SK-N-SH treated with all-trans-retinoic acid at 6 μM for 48 hours (cell line): ENCODE measurements around the gene SCLT1.

Experiments used
- ARNTL ChIP-seq: fragments of 450-650 bp; formaldehyde crosslinking; IDR thresholded peaks from 2 replicates; pipeline ENCODE4 v1.5.0; 2020; ENCODE audit warnings: low read depth, mild to moderate bottlenecking, moderate library complexity, borderline replicate concordance
- BACH2 ChIP-seq: fragments of 250-450 bp; sonication (Bioruptor Pico); IDR thresholded peaks from 2 replicates; pipeline ENCODE4 v1.9.0; 2021; ENCODE audit warnings: mild to moderate bottlenecking, borderline replicate concordance
- CSDC2 ChIP-seq: fragments of 250-450 bp; sonication (Bioruptor Pico); IDR thresholded peaks from 2 replicates; pipeline ENCODE4 v1.5.0; 2020; ENCODE audit warnings: mild to moderate bottlenecking, moderate library complexity
- CSRNP3 ChIP-seq: fragments of 250-450 bp; sonication (Bioruptor Pico); IDR thresholded peaks from 2 replicates; pipeline ENCODE4 v1.5.1; 2021; ENCODE audit warnings: mild to moderate bottlenecking, moderate library complexity
- PPARA ChIP-seq: fragments of 250-450 bp; sonication (Bioruptor Pico); IDR thresholded peaks from 2 replicates; pipeline ENCODE4 v1.5.0; 2020; ENCODE audit warnings: mild to moderate bottlenecking, borderline replicate concordance
- RARB ChIP-seq: fragments of 250-450 bp; sonication (Bioruptor Pico); IDR thresholded peaks from 2 replicates; pipeline ENCODE4 v1.8.0; 2021; ENCODE audit warnings: mild to moderate bottlenecking, moderate library complexity
- SNAI2 ChIP-seq: fragments of 250-450 bp; sonication (Bioruptor Pico); IDR thresholded peaks from 2 replicates; pipeline ENCODE4 v1.5.0; 2020; ENCODE audit warnings: mild to moderate bottlenecking, moderate library complexity
- TCF4 ChIP-seq: fragments of 250-450 bp; sonication (Bioruptor Pico); IDR thresholded peaks from 2 replicates; pipeline ENCODE4 v1.8.0; 2021; ENCODE audit warnings: mild to moderate bottlenecking, moderate library complexity, borderline replicate concordance
- ZFP3 ChIP-seq: fragments of 250-450 bp; sonication (Bioruptor Pico); IDR thresholded peaks from 2 replicates; pipeline ENCODE4 v1.5.0; 2020; ENCODE audit warnings: mild to moderate bottlenecking, moderate library complexity
- ZNF565 ChIP-seq: fragments of 450-650 bp; formaldehyde crosslinking; conservative IDR thresholded peaks from 2 replicates; pipeline ENCODE4 v1.5.0; 2020; ENCODE audit warnings: low read depth, mild to moderate bottlenecking, moderate library complexity

- no peak for TF ChIP-seq BACH2
- TF ChIP-seq RARB = no peak
- TF ChIP-seq CSDC2 = no peak
- no peak for TF ChIP-seq ARNTL
- no peak for TF ChIP-seq CSRNP3 (CRISPR knock-in tag)
- TF ChIP-seq ZFP3 = no peak
- no peak for TF ChIP-seq SNAI2 (CRISPR knock-in tag)
- TF ChIP-seq TCF4 = no peak; the same call in 1 of the 2 replicates
- no peak for TF ChIP-seq PPARA (CRISPR knock-in tag)
- TF ChIP-seq ZNF565 (CRISPR knock-in tag) = no peak
These were observed 171.4 kb downstream of the SCLT1 start for GRCh38 chr4:128921954-128922353.
